SK-N-SH (cell line): ENCODE measurements around the gene TUBGCP2. TPM values are rescaled to one million over a fixed set of nuclear protein-coding genes. Genes with fewer than 3 reads are reported as not detected.

Source experiments
- CTCF ChIA-PET: fragments of 300-600, 350-600 bp; formaldehyde crosslinking; extraction: SDS; loops from one replicate; lab custom pipeline; 2021; lab: Yijun Ruan, JAX
- POLR2A ChIA-PET: fragments of 350-600 bp; sonication (Branson Sonifier 250); formaldehyde crosslinking; extraction: SDS; loops from one replicate; lab custom pipeline; 2020; ENCODE audit warnings: antibody characterized with exemption, inconsistent platforms; lab: Yijun Ruan, JAX
- DNase-seq: peaks from one replicate; pipeline ENCODE4 v3.0.0; 2012
- H2AFZ ChIP-seq: fragments of 200-600 bp; sonication (generic); 2 replicates; pipeline ENCODE4 v1.8.1; 2016; ENCODE audit warnings: antibody characterized with exemption, mild to moderate bottlenecking, low read depth
- H3F3A ChIP-seq: fragments of 200-600 bp; sonication (generic); replicated peaks from 2 replicates; pipeline ENCODE3; 2016; ENCODE audit warnings: antibody characterized with exemption, mild to moderate bottlenecking; ENCODE audit not compliant: insufficient read depth
- H3K27ac ChIP-seq, 2 experiments: fragments of 200-500 bp in 1 of 2; fragments of 200-600 bp in 1 of 2; sonication (Bioruptor generic) in 1 of 2; sonication (generic), shearing (Covaris generic) in 1 of 2; 2 replicates each; pipeline versions ENCODE4 v1.5.1 to v1.6.1; 2014 to 2016; ENCODE audit warnings: low read depth in 2 of 2, inconsistent platforms in 1 of 2, low read length in 1 of 2, mild to moderate bottlenecking in 1 of 2, mixed read lengths in 1 of 2
- H3K27me3 ChIP-seq: fragments of 200-600 bp; sonication (generic), shearing (Covaris generic); 2 replicates; pipeline ENCODE4 v1.6.1; 2016; ENCODE audit warnings: mixed run types; ENCODE audit not compliant: insufficient read depth
- H3K36me3 ChIP-seq, 2 experiments: fragments of 200-500 bp in 1 of 2; fragments of 200-600 bp in 1 of 2; sonication (Bioruptor generic) in 1 of 2; sonication (generic) in 1 of 2; replicated peaks in 1 of 2; 2 replicates each; pipeline versions ENCODE3 to v1.5.1; 2014 to 2016; ENCODE audit warnings: low read length in 1 of 2, mild to moderate bottlenecking in 1 of 2; ENCODE audit not compliant: insufficient read depth in 2 of 2, control insufficient read depth in 1 of 2
- H3K4me1 ChIP-seq, 2 experiments: fragments of 200-500 bp in 1 of 2; fragments of 200-600 bp in 1 of 2; sonication (Bioruptor generic) in 1 of 2; sonication (generic), shearing (Covaris generic) in 1 of 2; 2 replicates each; pipeline versions ENCODE4 v1.5.1 to v1.6.1; 2014 to 2016; ENCODE audit warnings: low read depth in 1 of 2, low read length in 1 of 2, mixed run types in 1 of 2; ENCODE audit not compliant: insufficient read depth in 2 of 2, control insufficient read depth in 1 of 2
- H3K4me2 ChIP-seq: fragments of 200-600 bp; sonication (generic), shearing (Covaris generic); 2 replicates; pipeline ENCODE4 v1.6.1; 2017; ENCODE audit warnings: mixed run types
- H3K4me3 ChIP-seq, 2 experiments: fragments of 200-500 bp in 1 of 2; fragments of 200-600 bp in 1 of 2; sonication (Bioruptor generic) in 1 of 2; sonication (generic), shearing (Covaris generic) in 1 of 2; 2 replicates each; pipeline versions ENCODE4 v1.5.1 to v1.8.1; 2014 to 2016; ENCODE audit warnings: low read depth in 2 of 2, inconsistent platforms in 1 of 2, low read length in 1 of 2, mild to moderate bottlenecking in 1 of 2, mixed read lengths in 1 of 2, moderate library complexity in 1 of 2
- H3K79me2 ChIP-seq: fragments of 200-600 bp; sonication (generic); 2 replicates; pipeline ENCODE4 v1.8.1; 2017; ENCODE audit warnings: mild to moderate bottlenecking; ENCODE audit not compliant: insufficient read depth
- H3K9ac ChIP-seq: fragments of 200-600 bp; sonication (generic); 2 replicates; pipeline ENCODE4 v1.6.1; 2017; ENCODE audit warnings: mixed run types
- H3K9me2 ChIP-seq: fragments of 200-600 bp; sonication (generic); 2 replicates; pipeline ENCODE4 v1.6.1; 2017; ENCODE audit warnings: mixed run types
- H3K9me3 ChIP-seq: fragments of 200-600 bp; sonication (generic); 2 replicates; pipeline ENCODE4 v1.6.1; 2017; ENCODE audit warnings: mixed run types, mild to moderate bottlenecking, moderate library complexity
- H4K20me1 ChIP-seq: fragments of 200-600 bp; sonication (generic); 2 replicates; pipeline ENCODE4 v1.6.1; 2017; ENCODE audit warnings: mild to moderate bottlenecking, mixed run types; ENCODE audit not compliant: insufficient read depth
- CHD2 ChIP-seq: fragments of 150-350 bp; IDR thresholded peaks from 2 replicates; pipeline ENCODE4 v1.6.1; 2018; ENCODE audit warnings: low read length; ENCODE audit not compliant: partially characterized antibody
- ELF1 ChIP-seq: IDR thresholded peaks from 2 replicates; pipeline ENCODE4 v1.4.0; 2012
- FOXJ3 ChIP-seq: sonication (generic); formaldehyde crosslinking; IDR thresholded peaks from 2 replicates; pipeline ENCODE4 v1.5.1; 2020; ENCODE audit warnings: mild to moderate bottlenecking, missing genetic modification reagents
- FOXM1 ChIP-seq: IDR thresholded peaks from 2 replicates; pipeline ENCODE4 v1.4.0; 2012; ENCODE audit warnings: low read depth, mild to moderate bottlenecking
- GABPA ChIP-seq: IDR thresholded peaks from 2 replicates; pipeline ENCODE4 v1.4.0; 2012; ENCODE audit warnings: low read depth, mild to moderate bottlenecking
- MAX ChIP-seq: IDR thresholded peaks from 2 replicates; pipeline ENCODE4 v1.4.0; 2012; ENCODE audit warnings: low read depth
- MEF2A ChIP-seq: IDR thresholded peaks from 2 replicates; pipeline ENCODE4 v1.4.0; 2012; ENCODE audit warnings: low read depth, borderline replicate concordance
- PBX3 ChIP-seq: IDR thresholded peaks from 2 replicates; pipeline ENCODE4; 2012
- POLR2AphosphoS5 ChIP-seq: IDR thresholded peaks from 2 replicates; pipeline ENCODE4 v1.6.1; 2012; ENCODE audit warnings: low read depth, low read length
- RCOR1 ChIP-seq: fragments of 150-350 bp; IDR thresholded peaks from 2 replicates; pipeline ENCODE4 v1.6.1; 2017; ENCODE audit warnings: antibody characterized with exemption, low read length
- REST ChIP-seq: IDR thresholded peaks from 2 replicates; pipeline ENCODE4 v1.6.1; 2012; ENCODE audit warnings: mild to moderate bottlenecking, low read depth, low read length, moderate library complexity
- RXRA ChIP-seq: IDR thresholded peaks from 2 replicates; pipeline ENCODE4 v1.4.0; 2012; ENCODE audit warnings: low read depth, mild to moderate bottlenecking, borderline replicate concordance
- SIN3A ChIP-seq: IDR thresholded peaks from 2 replicates; pipeline ENCODE4 v1.6.1; 2012; ENCODE audit warnings: low read depth, mild to moderate bottlenecking, low read length, moderate library complexity, borderline replicate concordance
- TAF1 ChIP-seq: IDR thresholded peaks from 2 replicates; pipeline ENCODE4 v1.6.1; 2012; ENCODE audit warnings: low read depth, mild to moderate bottlenecking, low read length, moderate library complexity, borderline replicate concordance
- TEAD4 ChIP-seq: IDR thresholded peaks from 2 replicates; pipeline ENCODE4 v1.4.0; 2012; ENCODE audit warnings: mild to moderate bottlenecking, borderline replicate concordance; ENCODE audit not compliant: insufficient read depth
- USF2 ChIP-seq: fragments of 150-350 bp; IDR thresholded peaks from 2 replicates; pipeline ENCODE4 v1.6.1; 2017; ENCODE audit warnings: antibody characterized with exemption, low read length, low read depth, borderline replicate concordance
- YY1 ChIP-seq: IDR thresholded peaks from 2 replicates; pipeline ENCODE4 v1.4.0; 2012; ENCODE audit warnings: low read depth, mild to moderate bottlenecking
- WGBS: methylation state at CpG from one replicate; pipeline ENCODE4 v1.1.6; 2017; ENCODE audit warnings: low lambda C conversion rate; 5-methylcytosine and 5-hydroxymethylcytosine counted together
- polyA plus RNA-seq, 3 experiments: library from polyadenylated mRNA; depleted of rRNA; stranded (reverse); fragments of >200 nt; gene quantifications; 2 replicates each; pipeline ENCODE4 v1.2.3, GENCODE V29; 2012

TUBGCP2 gene
- polyA plus RNA-seq, 1 of the 3 experiments (the other 2 are of a cell fraction): 49.1 TPM

- Histone ChIP-seq H3K27me3 (0 out of 2 replicates have a peak, but pooled peaks cover under 1% of the 10 kb centered on the region), H2AFZ (no peak overlapping the region), H3K4me2 (no peak overlapping the region)
- no peak for TF ChIP-seq YY1
- no peak for TF ChIP-seq USF2
- TF ChIP-seq FOXM1: no peak
- TF ChIP-seq MEF2A: no peak
- no peak for TF ChIP-seq FOXJ3 (CRISPR knock-in tag)
- TF ChIP-seq RCOR1: no peak
- no peak for TF ChIP-seq TEAD4
- TF ChIP-seq GABPA: no peak
- TF ChIP-seq MAX: no peak
- TF ChIP-seq, all 33 proteins: peak for 0
- Histone ChIP-seq H3K79me2 (no peaks in the 10 kb centered on the region), H4K20me1 (no peaks in the 10 kb centered on the region), H3F3A (no peaks in the 10 kb centered on the region), H3K9me3 (no peaks in the 10 kb centered on the region), H3K9me2 (no peaks in the 10 kb centered on the region), H3K4me1 (peaks cover 0 to 19% of the 10 kb centered on the region in 2 experiments; a peak in 1 of 4 replicates), H3K27ac (no peak overlapping the region), H3K36me3 (peaks cover 0 to 3% of the 10 kb centered on the region in 2 experiments), H3K4me3 (no peak overlapping the region), H3K9ac (no peak overlapping the region)
- CTCF ChIA-PET: interaction anchor here (0.8 to 1.1 kb wide), 2 partner anchors 24 to 46 kb away, joined by 3 to 5 read pairs; no protein-coding TSS in a partner anchor
- 93% methylated on average over 8 of the region's 16 CpGs for whole genome bisulfite sequencing
- no peak for DNase-seq
- POLR2A ChIA-PET: interaction anchor here (0.6 kb wide), 1 partner anchor 940 kb away, joined by 5 read pairs; no protein-coding TSS in a partner anchor
Observed at GRCh38 chr10:133353202-133353959, 44.7 kb upstream of the TUBGCP2 start.

- H3K9ac ChIP-seq: no peak overlapping the region
- H3K9me3 ChIP-seq: no peaks in the 10 kb centered on the region
- H3K4me2 ChIP-seq: no peak overlapping the region
- H3K36me3 ChIP-seq: peaks cover 0 to 3% of the 10 kb centered on the region in 2 experiments
- DNase-seq: no peak
- WGBS: 56% methylated on average over 12 of the region's 24 CpGs
- no peaks in the 10 kb centered on the region for H3K79me2 ChIP-seq
- no peak overlapping the region for H3K27ac ChIP-seq
- H3F3A ChIP-seq: no peaks in the 10 kb centered on the region
- H3K9me2 ChIP-seq: no peaks in the 10 kb centered on the region
- ChIA-PET CTCF (no interaction called here), POLR2A (interaction anchor here (1.5 kb wide), 1 partner anchor 28 kb away, joined by 3 read pairs; no protein-coding TSS in a partner anchor)
- 0 out of 2 replicates have a peak, but pooled peaks cover 7% of the 10 kb centered on the region for H3K27me3 ChIP-seq
- H2AFZ ChIP-seq: no peak overlapping the region
- no peak overlapping the region for H3K4me3 ChIP-seq
- H3K4me1 ChIP-seq: peaks cover 0 to 17% of the 10 kb centered on the region in 2 experiments; a peak in 1 of 4 replicates
- no peaks in the 10 kb centered on the region for H4K20me1 ChIP-seq
- no peak for TF ChIP-seq POLR2AphosphoS5
- TF ChIP-seq TAF1: no peak
- TF ChIP-seq REST: no peak
- no peak for TF ChIP-seq ELF1
- no peak for TF ChIP-seq CHD2
- TF ChIP-seq FOXJ3 (CRISPR knock-in tag): no peak
- no peak for TF ChIP-seq MAX
- TF ChIP-seq SIN3A: no peak
- no peak for TF ChIP-seq YY1
- TF ChIP-seq PBX3: no peak
- no peak for TF ChIP-seq RXRA
Observed at GRCh38 chr10:133351408-133352318, 43.0 kb upstream of the TUBGCP2 start.
